ENCODE results near the gene FUT8. TPM values are rescaled to one million over a fixed set of nuclear protein-coding genes. Genes with fewer than 3 reads are reported as not detected.

Gene FUT8
- total RNA-seq, 6 experiments from 2014 or later, result 2.6 to 4.9 (median 3.5) TPM

- 63% methylated on average over 3 of the region's 3 CpGs for WGBS (ENCODE audit: insufficient coverage, low coverage, low lambda C conversion rate, missing lambda C conversion rate)
- Histone ChIP-seq H3K27me3 (no peaks in the 10 kb centered on the region), H3K9me3 (no peaks in the 10 kb centered on the region), H3K36me3 (no peaks in the 10 kb centered on the region), H3K4me1 (no peaks in the 10 kb centered on the region), H3K4me3 (no peak overlapping the region), H3K27ac (no peak overlapping the region)
- no peak for ATAC-seq
- TF ChIP-seq CTCF (IDR thresholded peaks at IDR 0.05) (no peak), POLR2A (IDR thresholded peaks at IDR 0.05) (no peak)
- DNase-seq, result no peak
- intact Hi-C loops (cut with DNase I), result no loop called here
These were observed 73.0 kb downstream of the FUT8 start for GRCh38 chr14:65485516-65485915.

GRCh38 chr14:65486863-65487262 is 74.3 kb downstream of the FUT8 start:
- Histone ChIP-seq H3K36me3 (no peaks in the 10 kb centered on the region), H3K9me3 (no peaks in the 10 kb centered on the region), H3K4me1 (no peaks in the 10 kb centered on the region), H3K4me3 (no peak overlapping the region), H3K27ac (no peak overlapping the region), H3K27me3 (no peaks in the 10 kb centered on the region)
- intact Hi-C loops (cut with DNase I), result no loop called here
- TF ChIP-seq CTCF (IDR thresholded peaks at IDR 0.05) (no peak), POLR2A (IDR thresholded peaks at IDR 0.05) (no peak)
- ATAC-seq, result no peak
- DNase-seq, result no peak

- intact Hi-C loops (cut with DNase I), result no loop called here
- 89% methylated on average over 4 of the region's 4 CpGs for WGBS (ENCODE audit: insufficient coverage, low coverage, low lambda C conversion rate, missing lambda C conversion rate)
- ATAC-seq, result no peak
- Histone ChIP-seq H3K36me3 (no peaks in the 10 kb centered on the region), H3K27me3 (no peaks in the 10 kb centered on the region), H3K4me3 (no peak overlapping the region), H3K27ac (no peak overlapping the region), H3K4me1 (no peaks in the 10 kb centered on the region), H3K9me3 (no peaks in the 10 kb centered on the region)
- no peak for TF ChIP-seq CTCF (IDR thresholded peaks at IDR 0.05)
- no peak for TF ChIP-seq POLR2A (IDR thresholded peaks at IDR 0.05)
- DNase-seq, result no peak
These were observed 75.4 kb downstream of the FUT8 start for GRCh38 chr14:65487783-65488494.

GRCh38 chr14:65491274-65491673 is 78.7 kb downstream of the FUT8 start:
- DNase-seq (no peak), ATAC-seq (no peak)
- Histone ChIP-seq H3K27ac (no peak overlapping the region), H3K4me1 (no peaks in the 10 kb centered on the region), H3K36me3 (no peaks in the 10 kb centered on the region), H3K9me3 (no peaks in the 10 kb centered on the region), H3K27me3 (no peaks in the 10 kb centered on the region), H3K4me3 (no peak overlapping the region)
- TF ChIP-seq POLR2A (IDR thresholded peaks at IDR 0.05), result no peak
- no peak for TF ChIP-seq CTCF (IDR thresholded peaks at IDR 0.05)
- 80% methylated on average over 1 of the region's 1 CpG for WGBS (ENCODE audit: insufficient coverage, low coverage, low lambda C conversion rate, missing lambda C conversion rate)
- intact Hi-C loops (cut with DNase I), result no loop called here

- Histone ChIP-seq H3K36me3 (no peaks in the 10 kb centered on the region), H3K4me1 (no peaks in the 10 kb centered on the region), H3K27ac (no peak overlapping the region), H3K4me3 (no peak overlapping the region), H3K27me3 (no peaks in the 10 kb centered on the region), H3K9me3 (no peaks in the 10 kb centered on the region)
- no peak for DNase-seq
- intact Hi-C loops (cut with DNase I), result no loop called here
- TF ChIP-seq POLR2A (IDR thresholded peaks at IDR 0.05), result no peak
- TF ChIP-seq CTCF (IDR thresholded peaks at IDR 0.05), result no peak
- ATAC-seq, result no peak
- WGBS (ENCODE audit: insufficient coverage, low coverage, low lambda C conversion rate, missing lambda C conversion rate), result 85% methylated on average over 3 of the region's 3 CpGs
These were observed 79.7 kb downstream of the FUT8 start for GRCh38 chr14:65492266-65492665.
